GM23248 (cell line): ENCODE results near the gene KIAA1549. TPM values are rescaled to one million over a fixed set of nuclear protein-coding genes. Genes with fewer than 3 reads are reported as not detected.

Source experiments
- DNase-seq: peaks from one replicate; pipeline ENCODE4 v3.0.0-alpha.2; 2015
- H2AFZ ChIP-seq: fragments of 200-600 bp; sonication (generic); 2 replicates; pipeline ENCODE4 v1.6.1; 2016; ENCODE audit warnings: antibody characterized with exemption
- H3F3A ChIP-seq: fragments of 200-600 bp; sonication (generic); 2 replicates; pipeline ENCODE4 v1.6.1; 2016; ENCODE audit warnings: mild to moderate bottlenecking, antibody characterized with exemption, mixed run types; ENCODE audit not compliant: insufficient read depth
- H3K27ac ChIP-seq: fragments of 200-600 bp; sonication (generic); 2 replicates; pipeline ENCODE4 v1.5.1; 2016; ENCODE audit warnings: mild to moderate bottlenecking
- H3K27me3 ChIP-seq: fragments of 200-600 bp; sonication (generic); replicated peaks from 2 replicates; pipeline ENCODE4 v1.6.1; 2016; ENCODE audit warnings: mild to moderate bottlenecking; ENCODE audit not compliant: insufficient read depth
- H3K36me3 ChIP-seq: fragments of 200-600 bp; sonication (generic); 2 replicates; pipeline ENCODE4 v1.6.1; 2016; ENCODE audit warnings: low read depth, mild to moderate bottlenecking
- H3K4me1 ChIP-seq: fragments of 200-600 bp; sonication (generic); 2 replicates; pipeline ENCODE4 v1.6.1; 2016; ENCODE audit warnings: mild to moderate bottlenecking; ENCODE audit not compliant: insufficient read depth
- H3K4me2 ChIP-seq: fragments of 200-600 bp; sonication (generic); one replicate; pipeline ENCODE4 v1.6.1; 2016; ENCODE audit warnings: mild to moderate bottlenecking; ENCODE audit not compliant: unreplicated experiment
- H3K4me3 ChIP-seq: fragments of 200-600 bp; sonication (generic); 2 replicates; pipeline ENCODE4 v1.5.1; 2016; ENCODE audit warnings: mild to moderate bottlenecking
- H3K79me2 ChIP-seq: fragments of 200-600 bp; sonication (generic); 2 replicates; pipeline ENCODE4 v1.6.1; 2016; ENCODE audit warnings: mild to moderate bottlenecking; ENCODE audit not compliant: insufficient read depth
- H3K9ac ChIP-seq: fragments of 200-600 bp; sonication (generic); 2 replicates; pipeline ENCODE4 v1.6.1; 2016; ENCODE audit warnings: mild to moderate bottlenecking
- H3K9me2 ChIP-seq: fragments of 200-600 bp; sonication (generic); 2 replicates; pipeline ENCODE4 v1.6.1; 2016; ENCODE audit warnings: mixed run types, mild to moderate bottlenecking, moderate library complexity; ENCODE audit not compliant: insufficient read depth
- H3K9me3 ChIP-seq: fragments of 200-600 bp; sonication (generic); one replicate; pipeline ENCODE4 v1.6.1; 2017; ENCODE audit warnings: low read depth
- H4K20me1 ChIP-seq: fragments of 200-600 bp; sonication (generic); 2 replicates; pipeline ENCODE4 v1.6.0; 2016; ENCODE audit not compliant: insufficient read depth
- EZH2 ChIP-seq: fragments of 200-600 bp; sonication (generic); IDR thresholded peaks from 2 replicates; pipeline ENCODE4 v1.6.1; 2018; ENCODE audit warnings: antibody characterized with exemption, mild to moderate bottlenecking; ENCODE audit not compliant: insufficient read depth, poor library complexity, severe bottlenecking
- EZH2phosphoT487 ChIP-seq: fragments of 200-600 bp; sonication (generic); IDR thresholded peaks from 2 replicates; pipeline ENCODE4 v1.6.1; 2018; ENCODE audit warnings: antibody characterized with exemption, moderate library complexity, mild to moderate bottlenecking, low read depth; ENCODE audit not compliant: insufficient read depth
- WGBS, 2 experiments: methylation state at CpG; one replicate each; pipeline ENCODE4 v1.1.6; 2015 to 2017; ENCODE audit warnings: low lambda C conversion rate in 2 of 2, low coverage in 1 of 2; ENCODE audit errors: missing lambda C conversion rate in 2 of 2; 5-methylcytosine and 5-hydroxymethylcytosine counted together
- in situ Hi-C: fragments of 300-500 bp; cut with MboI; formaldehyde crosslinking; loops from 2 replicates; pipeline ENCODE4 v1.15.0; 2020
- polyA plus RNA-seq: library from polyadenylated mRNA; unstranded; fragments of >200 nt; fragmentation: Nextera tagmentation; extraction: Ambion mirVana; gene quantifications from 2 replicates; pipeline ENCODE4 v1.2.1, GENCODE V29; 2016
- total RNA-seq: library from RNA; depleted of rRNA; stranded (reverse); fragments of >200 nt; shearing (Covaris generic); gene quantifications from 2 replicates; pipeline ENCODE4 v1.2.3, GENCODE V29; 2014

The KIAA1549 gene
- total and polyA plus RNA-seq, 2 experiments from 2014 or later, result 2.1 to 3.0 TPM

DNA sequence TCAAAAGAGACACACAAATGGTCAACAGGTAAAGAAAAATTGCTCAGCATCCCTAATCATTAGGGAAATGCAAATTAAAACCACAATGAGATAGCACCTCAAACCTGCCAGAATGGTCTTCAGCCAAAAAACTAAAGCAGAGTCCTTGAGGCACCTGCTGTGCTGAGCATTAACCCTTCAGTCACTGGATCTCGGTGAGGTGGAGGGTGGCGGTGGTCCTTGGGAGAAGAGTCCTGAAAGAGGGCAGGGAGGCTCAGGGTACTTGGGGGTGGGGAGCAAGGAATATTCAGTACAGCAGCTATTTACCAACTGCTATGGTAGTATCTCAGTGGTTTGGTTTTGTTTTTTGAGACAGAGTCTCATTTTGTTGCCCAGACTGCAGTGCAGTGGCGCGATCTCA lies 7.1 kb downstream of the KIAA1549 start:
- Histone ChIP-seq H3K27ac (no peak overlapping the region), H3K9me3 (no peaks in the 10 kb centered on the region), H3K79me2 (peaks cover 97% of the 10 kb centered on the region), H3K36me3 (peaks cover 3% of the 10 kb centered on the region; the same call in 1 of the 2 replicates), H3K27me3 (no peaks in the 10 kb centered on the region), H4K20me1 (no peaks in the 10 kb centered on the region), H3F3A (peaks cover 3% of the 10 kb centered on the region; the same call in 1 of the 2 replicates), H3K4me2 (no peak overlapping the region), H3K4me1 (no peaks in the 10 kb centered on the region), H3K9ac (no peak overlapping the region), H3K4me3 (no peak overlapping the region), H2AFZ (no peak overlapping the region), H3K9me2 (no peaks in the 10 kb centered on the region)
- WGBS, 2 experiments, result 99 to 100% methylated on average over 4 of the region's 4 CpGs
- DNase-seq, result no peak
- in situ Hi-C loops, result no loop called here
- TF ChIP-seq EZH2phosphoT487 (no peak), EZH2 (no peak)

DNA sequence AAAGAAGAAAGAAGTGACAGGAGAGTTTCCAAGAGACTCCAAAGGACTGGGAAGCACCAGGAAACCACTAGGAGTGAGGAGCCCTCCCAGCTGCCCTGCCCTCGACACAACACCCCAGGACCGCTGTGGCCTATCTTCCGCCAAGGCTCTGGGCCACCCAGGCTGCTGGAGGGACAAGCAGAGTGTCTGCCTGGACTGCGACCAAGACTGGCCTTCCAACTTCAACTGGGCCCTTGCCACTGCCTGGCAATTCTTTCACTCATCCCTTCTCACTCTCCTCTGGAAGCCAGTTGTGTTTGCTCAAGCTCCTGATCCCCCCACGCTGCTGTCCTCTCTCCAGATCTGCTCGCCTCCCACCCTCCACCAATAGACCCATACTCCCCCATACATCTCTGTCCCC lies 10.2 kb downstream of the KIAA1549 start:
- no peaks in the 10 kb centered on the region for H3K9me3 ChIP-seq
- H3K27ac ChIP-seq, result no peak overlapping the region
- no peaks in the 10 kb centered on the region for H3K36me3 ChIP-seq
- in situ Hi-C loops, result no loop called here
- no peaks in the 10 kb centered on the region for H4K20me1 ChIP-seq
- H3F3A ChIP-seq, result 0 out of 2 replicates have a peak, but pooled peaks cover 4% of the 10 kb centered on the region
- no peak overlapping the region for H2AFZ ChIP-seq
- 0 out of 2 replicates have a peak, but pooled peaks cover 6% of the 10 kb centered on the region for H3K4me1 ChIP-seq
- no peaks in the 10 kb centered on the region for H3K9me2 ChIP-seq
- TF ChIP-seq EZH2phosphoT487 (no peak), EZH2 (no peak)
- H3K79me2 ChIP-seq, result peaks cover 95% of the 10 kb centered on the region
- no peak overlapping the region for H3K9ac ChIP-seq
- no peak for DNase-seq
- no peak overlapping the region for H3K4me3 ChIP-seq
- 76 to 87% methylated on average over 6 of the region's 6 CpGs for WGBS, 2 experiments
- no peak overlapping the region for H3K4me2 ChIP-seq
- H3K27me3 ChIP-seq, result no peaks in the 10 kb centered on the region

DNA sequence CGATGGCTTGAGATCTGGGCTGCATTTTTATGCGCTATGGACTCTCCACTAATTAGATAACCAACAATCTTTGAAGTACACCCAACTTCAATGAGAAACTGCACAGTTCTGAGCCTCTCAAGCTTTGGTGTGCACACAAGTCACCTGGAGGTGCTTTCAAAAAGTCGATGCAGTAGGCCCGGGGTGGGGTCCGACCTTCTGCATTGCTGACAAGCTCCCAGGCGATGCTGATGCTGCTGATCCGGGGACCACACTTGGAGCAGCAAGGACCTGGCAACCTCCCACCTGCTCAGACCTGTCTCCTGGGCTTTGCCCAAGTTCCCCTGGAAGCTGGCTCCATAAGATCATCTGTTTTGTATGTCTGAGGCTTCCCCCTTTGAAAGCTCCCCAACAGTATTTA lies 10.7 kb downstream of the KIAA1549 start:
- 96 to 100% methylated on average over 7 of the region's 7 CpGs for WGBS, 2 experiments
- no peak overlapping the region for H3K9ac ChIP-seq
- no peaks in the 10 kb centered on the region for H3K9me2 ChIP-seq
- no peaks in the 10 kb centered on the region for H3K36me3 ChIP-seq
- H2AFZ ChIP-seq, result no peak overlapping the region
- H3K4me1 ChIP-seq, result 0 out of 2 replicates have a peak, but pooled peaks cover 6% of the 10 kb centered on the region
- in situ Hi-C loops, result no loop called here
- TF ChIP-seq EZH2phosphoT487 (no peak), EZH2 (no peak)
- H3K4me3 ChIP-seq, result no peak overlapping the region
- DNase-seq, result no peak
- H3K9me3 ChIP-seq, result no peaks in the 10 kb centered on the region
- 0 out of 2 replicates have a peak, but pooled peaks cover 4% of the 10 kb centered on the region for H3F3A ChIP-seq
- no peaks in the 10 kb centered on the region for H4K20me1 ChIP-seq
- H3K27me3 ChIP-seq, result no peaks in the 10 kb centered on the region
- H3K4me2 ChIP-seq, result no peak overlapping the region
- H3K27ac ChIP-seq, result no peak overlapping the region
- peaks cover 95% of the 10 kb centered on the region for H3K79me2 ChIP-seq

DNA sequence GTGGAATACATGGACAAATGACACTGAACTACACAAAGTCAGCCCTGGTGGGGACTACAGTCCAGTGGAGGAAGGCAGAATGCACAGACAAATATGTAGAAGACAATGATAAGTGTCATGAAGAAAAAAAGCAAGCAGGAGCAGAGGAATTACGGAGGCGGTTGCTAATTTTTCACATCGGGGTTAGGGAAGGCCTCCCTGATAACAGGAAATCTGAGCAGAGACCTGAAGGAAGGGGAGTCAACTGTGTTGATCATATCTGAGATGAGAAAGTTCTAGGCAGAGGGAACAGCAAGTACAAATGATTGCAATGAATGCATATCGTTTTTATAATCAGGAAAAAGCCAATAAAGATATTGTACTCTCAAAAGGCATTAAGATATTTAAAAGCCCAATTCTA lies 14.0 kb downstream of the KIAA1549 start:
- Histone ChIP-seq H3K36me3 (no peaks in the 10 kb centered on the region), H3K9me3 (no peaks in the 10 kb centered on the region), H3K27ac (no peak overlapping the region), H3F3A (0 out of 2 replicates have a peak, but pooled peaks cover 4% of the 10 kb centered on the region), H2AFZ (no peak overlapping the region), H4K20me1 (no peaks in the 10 kb centered on the region), H3K27me3 (no peaks in the 10 kb centered on the region), H3K4me3 (no peak overlapping the region), H3K9me2 (no peaks in the 10 kb centered on the region), H3K9ac (no peak overlapping the region), H3K4me1 (0 out of 2 replicates have a peak, but pooled peaks cover 6% of the 10 kb centered on the region), H3K79me2 (peaks cover 96% of the 10 kb centered on the region), H3K4me2 (no peak overlapping the region)
- in situ Hi-C loops, result no loop called here
- 83 to 84% methylated on average over 4 of the region's 4 CpGs for WGBS, 2 experiments
- TF ChIP-seq EZH2 (no peak), EZH2phosphoT487 (no peak)
- DNase-seq, result no peak
